Hindlimb muscle (tissue), 1 donor: ENCODE data around the gene PKDCC. TPM values are rescaled to one million over a fixed set of nuclear protein-coding genes. Genes with fewer than 3 reads are reported as not detected.
"Not testable (repeated sequence)": the region's sequence is repeated elsewhere in the genome, so short reads cannot be mapped to it uniquely, and the experiment has no call there.

ENCODE experiments used
- DNase-seq: peaks from one replicate; pipeline ENCODE4 v3.0.0-alpha.2; 2013
- polyA plus RNA-seq: library from polyadenylated mRNA; unstranded; fragments of 120-200 nt; gene quantifications from one replicate; pipeline ENCODE4 v1.2.1, GENCODE V29; 2013; ENCODE audit not compliant: insufficient read length

The PKDCC gene
- polyA plus RNA-seq, 1 donor: 116 TPM

DNA sequence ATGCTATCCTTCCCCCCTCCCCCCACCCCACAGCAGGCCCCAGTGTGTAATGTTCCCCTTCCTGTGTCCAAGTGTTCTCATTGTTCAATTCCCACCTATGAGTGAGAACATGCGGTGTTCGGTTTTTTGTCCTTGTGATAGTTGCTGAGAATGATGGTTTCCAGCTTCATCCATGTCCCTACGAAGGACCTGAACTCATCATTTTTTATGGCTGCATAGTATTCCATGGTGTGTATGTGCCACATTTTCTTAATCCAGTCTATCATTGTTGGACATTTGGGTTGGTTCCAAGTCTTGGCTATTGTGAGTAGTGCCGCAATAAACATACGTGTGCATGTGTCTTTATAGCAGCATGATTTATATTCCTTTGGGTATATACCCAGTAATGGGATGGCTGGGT, 17.9 kb downstream of the PKDCC start:
- not testable (repeated sequence) for DNase-seq

DNA sequence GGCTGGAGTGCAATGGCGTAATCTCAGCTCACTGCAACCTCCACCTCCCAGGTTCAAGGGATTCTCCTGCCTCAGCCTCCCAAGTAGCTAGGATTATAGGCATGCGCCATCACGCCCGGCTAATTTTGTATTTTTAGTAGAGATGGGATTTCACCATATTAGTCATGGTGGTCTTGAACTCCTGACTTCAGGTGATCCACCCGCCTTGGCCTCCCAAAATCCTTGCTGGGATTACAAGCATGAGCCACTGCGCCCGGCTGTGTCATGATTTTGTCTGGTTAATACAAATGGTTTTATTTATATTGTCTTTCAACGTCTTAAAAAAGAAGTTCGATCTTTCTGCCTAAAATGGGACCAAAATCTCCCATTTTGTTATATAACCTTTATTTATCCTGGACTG, 19.2 kb downstream of the PKDCC start:
- not testable (repeated sequence) for DNase-seq

DNA sequence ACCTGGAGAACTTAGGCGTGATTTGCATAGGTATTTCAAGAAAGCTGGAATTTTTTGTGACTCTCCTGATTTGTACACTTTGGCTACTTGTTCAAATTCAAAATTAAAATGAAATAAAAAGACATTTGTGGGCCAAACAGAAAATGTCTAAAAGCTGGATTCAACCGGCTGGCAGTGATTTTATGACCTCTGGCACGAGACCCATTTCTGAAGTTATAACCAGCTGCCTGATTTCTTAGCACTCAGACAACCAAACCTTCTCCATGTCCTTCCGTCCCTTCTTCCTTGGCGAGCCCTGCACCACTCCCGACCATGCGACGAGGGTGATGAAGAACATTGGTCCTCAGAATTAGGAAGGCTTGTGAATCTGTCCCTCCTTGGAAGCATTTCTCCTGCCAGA, 19.7 kb downstream of the PKDCC start:
- no peak for DNase-seq

DNA sequence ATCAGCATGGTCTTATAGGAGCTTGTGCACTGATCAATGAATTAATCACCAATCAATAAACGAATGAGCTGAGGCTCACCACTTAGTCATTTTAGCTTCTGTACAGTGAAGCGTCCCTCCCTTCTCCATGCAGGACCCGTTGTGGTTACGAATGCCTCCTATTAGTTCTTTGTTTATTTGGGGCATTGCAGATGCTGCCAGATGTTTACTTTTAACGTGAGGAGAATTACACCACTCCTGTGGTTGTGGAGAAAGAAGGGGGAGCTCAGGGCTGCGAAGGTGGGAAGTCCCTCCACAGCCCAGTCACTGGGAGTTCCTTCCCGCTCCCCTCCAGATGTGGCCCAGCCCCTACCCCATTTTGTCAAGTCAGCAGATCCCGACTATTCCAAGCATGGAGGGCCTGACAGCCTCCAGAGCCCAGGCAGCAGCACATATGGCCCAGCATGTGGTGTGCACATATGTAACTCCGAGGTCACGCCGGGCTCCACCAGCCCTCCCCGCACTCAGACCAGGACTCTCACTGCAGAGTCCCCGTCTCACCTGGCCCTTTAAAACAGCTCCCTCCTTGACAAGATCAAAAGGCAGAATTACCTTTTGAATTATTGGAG, 20.9 kb downstream of the PKDCC start:
- no peak for DNase-seq

DNA sequence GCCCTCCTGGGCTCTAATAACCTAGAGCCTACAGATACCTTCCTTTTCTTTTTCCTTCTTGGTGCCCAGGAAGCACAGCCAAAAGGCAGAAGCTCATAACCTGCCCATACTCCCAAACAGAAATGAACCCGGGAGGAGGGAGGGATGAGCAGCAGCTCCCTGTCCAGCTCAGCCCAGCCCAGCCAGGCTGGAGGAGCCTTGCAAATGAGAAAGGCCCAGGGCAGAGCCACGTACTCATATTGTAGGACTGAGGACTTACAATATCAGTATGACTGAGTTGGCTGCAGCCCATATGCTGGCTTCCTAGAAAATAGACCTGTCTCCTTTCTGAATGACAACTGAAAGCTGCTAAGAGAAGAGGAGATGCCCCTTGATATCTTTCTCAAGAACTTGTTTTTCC, 21.7 kb downstream of the PKDCC start:
- DNase-seq: no peak

DNA sequence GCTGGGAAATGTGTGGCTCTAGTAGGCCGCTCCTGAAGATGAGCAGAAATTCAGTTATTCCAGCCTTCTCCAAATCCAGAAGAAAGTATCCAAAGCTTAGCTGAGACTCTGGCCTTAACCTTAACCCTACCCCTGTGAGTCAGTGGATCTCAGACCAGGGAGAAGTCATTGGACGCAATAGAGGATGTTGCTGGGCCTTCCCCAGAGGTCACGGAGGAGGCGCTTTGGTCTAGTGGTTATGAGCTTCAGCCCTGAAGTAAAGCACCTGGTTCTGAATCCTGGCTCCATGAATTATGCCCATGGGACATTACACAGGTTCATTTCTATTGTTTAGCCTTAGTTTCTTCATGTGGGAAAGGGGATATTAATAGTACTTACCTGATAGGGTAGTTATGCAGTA, 24.0 kb downstream of the PKDCC start:
- no peak for DNase-seq

DNA sequence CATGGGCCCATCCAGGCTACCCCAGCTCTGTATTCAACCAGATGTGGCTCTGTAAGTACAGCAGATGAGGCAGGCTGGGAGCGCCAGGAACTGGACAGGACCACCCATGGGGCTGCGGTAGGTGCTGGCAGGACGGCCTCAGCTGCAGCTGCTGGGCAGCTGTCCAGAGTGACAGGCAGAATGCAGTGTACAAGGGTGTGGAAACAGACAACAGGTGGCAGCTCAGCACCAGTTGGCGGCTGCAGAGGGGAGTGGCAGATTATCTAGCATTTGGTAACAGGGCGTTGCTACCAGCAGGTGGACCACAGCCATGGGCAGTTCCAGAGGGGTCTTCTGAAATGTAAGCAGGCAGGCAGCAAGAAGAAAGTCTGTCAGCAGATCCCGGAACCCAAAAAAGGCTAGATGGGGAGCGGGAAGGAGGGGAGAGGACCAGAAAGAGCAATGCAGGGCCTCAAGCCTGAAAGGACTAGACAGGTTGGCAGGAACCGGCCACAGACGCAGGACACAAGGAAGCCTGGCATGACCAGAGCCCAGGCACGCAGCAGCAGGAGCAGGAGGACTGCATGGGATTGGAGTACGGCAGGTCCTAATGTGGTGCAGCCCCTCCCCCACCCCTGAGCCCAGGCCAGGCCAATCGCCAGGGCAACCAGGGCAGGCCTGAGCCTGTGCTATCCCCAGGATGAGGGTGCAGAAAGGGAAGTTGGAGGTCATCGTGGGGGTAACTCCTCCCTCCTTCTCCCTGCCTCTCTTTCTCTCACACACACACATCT, 24.7 kb downstream of the PKDCC start:
- no peak for DNase-seq

DNA sequence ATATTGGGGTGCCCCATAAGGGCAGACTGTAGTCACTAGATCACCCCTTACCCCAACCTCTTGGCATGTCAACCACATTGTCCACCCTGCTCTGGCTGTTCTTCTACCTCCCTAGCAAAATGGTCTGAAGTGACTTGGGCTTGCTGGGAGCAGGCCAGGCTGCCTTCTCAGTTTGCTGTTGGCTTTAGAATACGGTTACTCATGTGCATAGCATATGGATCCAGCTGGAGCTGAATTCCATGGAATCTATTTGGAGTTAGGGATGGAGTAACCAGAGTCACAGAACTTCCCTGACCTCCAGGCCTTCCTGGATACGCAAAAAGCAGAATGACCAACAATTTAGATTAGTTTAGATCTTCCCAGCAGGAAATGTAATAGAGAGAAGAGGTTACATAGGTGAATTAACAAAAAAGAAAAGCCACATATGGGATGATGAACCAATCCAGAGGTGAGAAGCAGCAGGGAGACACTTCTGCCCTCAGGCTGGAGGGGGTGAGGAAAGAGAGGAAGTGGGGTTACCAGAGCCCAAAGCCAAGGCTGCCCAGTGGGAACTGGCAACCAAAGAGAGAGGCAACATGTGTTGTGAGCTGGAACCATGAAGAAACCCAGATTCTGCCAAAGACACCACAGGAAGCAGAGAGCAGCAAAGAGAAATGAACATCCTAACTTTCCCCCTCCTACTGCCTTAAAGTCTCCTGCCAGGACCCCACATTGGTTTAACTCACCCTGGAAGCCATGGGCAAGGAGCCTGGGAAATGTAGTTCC, 26.1 kb downstream of the PKDCC start:
- no peak for DNase-seq

DNA sequence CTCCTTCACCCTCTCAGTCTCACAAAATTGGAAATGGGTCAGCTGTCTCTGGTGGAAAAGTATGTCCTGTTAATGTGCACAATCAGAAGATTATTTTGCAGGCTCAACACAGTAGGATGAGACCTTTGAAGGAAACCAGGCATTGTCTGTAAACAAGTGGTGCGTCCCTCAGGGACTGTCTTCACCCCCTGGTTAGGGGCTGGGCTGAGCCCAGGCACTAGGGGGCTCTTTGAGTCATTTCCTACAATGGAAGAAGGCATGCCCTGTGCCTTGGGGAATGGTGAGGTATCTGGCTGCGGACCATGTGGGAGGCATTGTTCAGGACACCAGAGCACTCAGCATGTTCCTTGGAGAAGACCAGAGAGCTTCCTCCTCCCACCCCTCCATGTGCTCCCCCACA, 26.8 kb downstream of the PKDCC start:
- no peak for DNase-seq

DNA sequence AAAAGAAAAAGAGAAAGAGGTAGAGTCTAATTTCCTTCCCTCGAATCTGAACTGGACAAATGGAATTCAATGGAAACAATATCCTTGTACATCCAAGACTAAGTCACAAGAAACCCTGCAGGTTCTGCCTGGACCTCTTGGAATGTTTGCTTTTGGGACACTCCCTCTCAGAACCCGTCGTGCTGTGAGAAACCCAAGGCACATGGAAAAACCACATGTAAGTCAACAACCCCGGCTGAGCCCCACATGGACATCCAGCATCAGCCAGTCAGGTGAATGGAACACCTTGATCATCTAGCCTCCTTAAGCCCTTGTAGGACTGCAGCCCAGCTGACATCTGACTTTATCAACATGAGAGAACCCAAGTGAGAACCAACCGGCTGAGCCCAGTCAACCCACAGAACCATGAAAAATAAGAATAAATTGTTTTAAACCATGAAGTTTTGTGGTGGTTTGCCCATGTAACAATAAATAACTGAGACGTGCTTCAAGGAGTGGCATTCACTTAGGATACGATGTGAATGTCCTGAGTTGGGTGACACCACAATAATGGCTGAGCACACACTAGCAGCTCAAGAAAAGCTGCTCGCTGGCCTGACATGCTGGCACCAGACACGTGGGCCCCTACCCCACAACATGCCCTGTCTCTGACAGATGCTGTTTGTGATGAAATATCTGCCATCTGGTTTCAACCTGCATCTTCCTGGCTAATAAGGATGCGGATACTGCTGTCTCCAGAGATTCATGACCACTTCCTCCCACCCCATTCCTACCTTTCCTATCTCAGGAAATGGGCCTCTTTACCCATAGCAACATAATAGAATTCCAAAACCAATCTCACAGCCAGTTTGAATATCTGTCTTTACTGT, 28.8 kb downstream of the PKDCC start:
- DNase-seq: no peak

DNA sequence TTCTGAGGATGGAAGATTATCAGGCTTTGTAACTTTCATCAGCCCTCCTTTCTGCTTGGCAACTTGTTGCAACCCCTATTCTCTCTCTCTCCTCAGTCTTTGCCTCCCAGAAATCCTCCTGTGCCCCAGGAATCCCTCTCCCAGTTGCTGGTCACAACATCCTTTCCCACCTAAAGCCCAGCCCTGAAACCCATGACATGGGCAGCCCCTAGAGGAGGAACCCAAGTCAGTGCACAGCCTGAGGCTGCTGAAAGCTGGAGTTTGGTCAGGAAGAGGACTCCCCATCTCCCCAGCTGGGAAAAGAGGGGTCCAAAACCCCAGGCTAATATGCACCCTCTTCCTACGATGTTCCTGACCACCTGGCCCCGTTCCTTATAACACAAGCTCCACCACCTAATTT, 29.5 kb downstream of the PKDCC start:
- DNase-seq: no peak

DNA sequence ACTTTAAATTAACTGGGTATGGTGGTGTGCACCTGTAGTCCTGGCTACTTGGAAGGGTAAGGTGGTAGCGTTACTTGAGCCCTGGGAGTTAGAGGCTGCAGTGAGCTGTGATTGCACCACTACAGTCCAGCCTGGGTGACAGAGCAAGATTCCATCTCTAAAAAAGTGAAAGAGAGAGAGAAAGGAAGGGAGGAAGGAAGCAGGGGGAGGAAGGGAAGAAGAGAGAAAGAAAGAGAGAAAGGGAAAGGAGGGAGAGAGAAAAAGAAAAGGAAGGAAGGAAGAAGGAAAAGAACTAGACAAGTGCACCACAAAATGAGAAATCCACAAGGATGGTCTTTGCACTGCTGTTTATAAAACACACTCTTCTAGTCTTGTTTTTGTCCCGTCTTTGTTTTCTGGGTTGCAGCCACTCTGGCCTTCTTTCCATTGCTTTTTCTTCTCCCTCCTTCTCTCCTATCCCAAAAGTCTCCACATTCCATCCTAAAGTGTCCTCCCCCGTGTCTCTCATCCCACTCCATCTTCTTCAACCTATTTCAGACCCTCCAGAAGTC, 32.0 kb downstream of the PKDCC start:
- DNase-seq: no peak

DNA sequence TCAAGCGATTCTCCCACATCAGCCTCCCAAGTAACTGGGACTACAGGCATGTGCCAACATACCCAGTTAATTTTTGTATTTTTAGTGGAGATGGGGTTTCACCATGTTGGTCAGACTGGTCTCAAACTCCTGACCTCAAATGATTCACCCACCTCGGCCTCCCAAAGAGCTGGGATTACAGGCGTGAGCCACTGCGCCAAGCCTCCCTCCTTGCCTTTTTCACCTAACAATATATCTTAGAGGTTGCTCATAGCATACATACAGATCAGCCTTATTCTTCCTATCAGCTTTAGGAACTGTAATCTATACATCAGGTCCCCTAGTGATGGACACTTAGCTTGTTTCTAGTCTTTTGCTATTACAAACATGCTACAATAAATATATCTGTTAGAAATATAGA, 33.3 kb downstream of the PKDCC start:
- not testable (repeated sequence) for DNase-seq

DNA sequence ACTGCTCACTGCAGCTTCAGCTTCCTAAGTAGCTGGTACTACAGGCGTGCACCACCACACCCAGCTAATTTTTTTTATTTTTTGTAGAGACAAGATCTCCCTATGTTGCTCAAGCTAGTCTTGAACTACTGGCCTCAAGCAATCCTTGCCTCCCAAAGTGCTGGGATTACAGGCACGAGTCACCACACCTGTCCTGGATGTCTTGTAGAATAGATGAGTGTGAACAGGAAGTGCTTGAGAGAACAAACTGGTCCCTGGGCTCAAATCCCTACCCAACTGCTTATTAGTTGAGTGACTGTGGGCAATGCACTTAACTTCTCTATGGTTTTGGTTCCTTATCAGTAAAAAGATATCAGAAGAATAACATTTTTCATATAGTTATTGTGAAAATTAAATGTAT, 34.2 kb downstream of the PKDCC start:
- no peak for DNase-seq

DNA sequence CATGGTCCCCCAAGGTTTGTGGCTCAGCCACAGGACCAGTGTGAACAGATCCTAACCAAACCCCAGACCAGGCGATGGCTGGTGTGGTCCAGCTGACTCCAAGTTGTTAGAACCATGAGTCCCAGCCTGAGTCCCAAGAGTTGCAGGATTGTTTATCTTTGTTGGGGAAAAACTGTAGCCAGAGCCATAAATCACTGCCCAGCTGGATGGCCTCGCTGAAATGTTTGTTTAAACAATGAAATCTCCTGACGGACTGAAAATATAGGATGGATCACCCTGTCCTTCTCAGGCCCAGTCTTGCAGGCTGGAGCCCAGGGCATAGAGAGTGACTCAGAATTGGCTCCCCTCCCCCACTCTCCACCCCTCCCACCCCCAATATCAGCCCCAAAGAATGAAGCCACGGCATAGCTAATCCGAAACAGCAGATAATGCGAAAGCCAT, 36.4 kb downstream of the PKDCC start:
- DNase-seq: no peak

DNA sequence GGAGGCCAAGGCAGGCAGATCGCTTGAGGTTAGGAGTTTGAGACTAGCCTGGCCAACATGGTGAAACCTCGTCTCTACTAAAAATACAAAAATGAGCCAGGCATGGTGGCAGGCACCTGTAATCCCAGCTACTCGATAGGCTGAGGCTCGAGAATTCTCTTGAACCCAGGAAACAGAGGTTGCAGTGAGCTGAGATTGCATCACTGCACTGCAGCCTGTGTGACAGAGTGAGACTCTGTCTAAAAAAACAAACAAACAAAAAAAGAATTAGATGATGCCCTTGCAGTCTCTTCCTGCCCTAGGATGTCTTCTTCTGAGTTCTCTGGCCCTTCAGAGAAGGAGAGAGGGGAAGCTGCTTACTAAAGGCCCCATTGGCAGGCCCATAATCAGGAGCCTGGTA, 37.2 kb downstream of the PKDCC start:
- not testable (repeated sequence) for DNase-seq

DNA sequence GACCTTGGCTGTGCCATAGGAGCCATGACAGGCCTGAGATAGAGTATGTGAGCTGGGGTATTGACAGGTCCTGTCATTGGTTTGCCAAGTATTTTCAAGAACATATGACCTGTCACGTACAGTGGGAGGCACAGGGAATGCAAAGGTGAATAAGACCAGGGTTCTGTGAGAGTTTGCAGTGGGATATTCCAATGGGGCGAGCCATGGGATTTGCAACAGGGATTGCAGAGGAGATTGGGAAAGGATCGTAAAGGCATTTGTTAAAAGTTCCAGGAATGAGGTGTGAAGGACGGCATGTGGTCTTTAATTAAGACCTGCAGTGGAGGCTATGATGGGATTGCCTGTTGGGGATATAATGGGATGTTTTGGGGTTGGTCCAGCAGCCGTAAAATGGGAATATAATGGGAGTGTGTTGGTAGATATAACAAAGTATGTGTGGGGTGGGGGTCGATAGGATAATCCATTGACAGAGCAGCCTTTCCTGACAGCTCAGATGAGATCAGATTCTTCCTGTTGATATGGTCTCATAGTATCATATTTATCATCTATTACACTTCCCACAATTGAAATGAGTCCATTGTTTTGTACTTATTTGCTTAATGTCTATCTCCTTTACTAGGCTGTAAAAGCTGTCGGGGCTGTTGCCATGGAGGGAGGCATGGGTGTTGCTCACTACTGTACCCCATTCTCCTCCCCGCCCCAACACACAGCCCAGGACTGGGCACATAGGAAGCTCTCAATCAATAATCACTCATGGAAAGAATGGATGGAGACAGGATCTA, 38.1 kb downstream of the PKDCC start:
- DNase-seq: no peak

DNA sequence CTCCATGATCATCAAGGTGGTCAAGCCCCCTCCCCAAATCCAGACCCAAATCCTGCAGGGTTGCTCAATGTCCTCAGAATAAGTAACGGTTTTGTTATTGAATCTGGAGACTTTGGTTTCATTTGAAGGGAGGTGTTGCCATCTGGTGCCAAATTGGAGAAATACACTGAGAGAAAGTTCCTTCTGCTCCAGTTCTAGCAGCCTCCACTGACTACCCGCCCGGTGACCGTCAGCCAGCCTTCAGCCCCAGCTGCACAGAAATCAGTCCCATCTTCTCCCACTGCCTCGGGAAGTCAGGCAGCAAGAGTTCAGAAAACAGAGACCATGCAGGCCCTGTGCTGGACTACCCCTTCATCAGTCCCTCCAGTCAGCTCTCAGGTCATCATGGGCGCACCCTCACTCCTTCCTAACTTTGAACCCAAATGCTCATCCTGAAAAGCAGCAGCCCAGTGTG, 38.7 kb downstream of the PKDCC start:
- peak; percentile 75 for DNase-seq

DNA sequence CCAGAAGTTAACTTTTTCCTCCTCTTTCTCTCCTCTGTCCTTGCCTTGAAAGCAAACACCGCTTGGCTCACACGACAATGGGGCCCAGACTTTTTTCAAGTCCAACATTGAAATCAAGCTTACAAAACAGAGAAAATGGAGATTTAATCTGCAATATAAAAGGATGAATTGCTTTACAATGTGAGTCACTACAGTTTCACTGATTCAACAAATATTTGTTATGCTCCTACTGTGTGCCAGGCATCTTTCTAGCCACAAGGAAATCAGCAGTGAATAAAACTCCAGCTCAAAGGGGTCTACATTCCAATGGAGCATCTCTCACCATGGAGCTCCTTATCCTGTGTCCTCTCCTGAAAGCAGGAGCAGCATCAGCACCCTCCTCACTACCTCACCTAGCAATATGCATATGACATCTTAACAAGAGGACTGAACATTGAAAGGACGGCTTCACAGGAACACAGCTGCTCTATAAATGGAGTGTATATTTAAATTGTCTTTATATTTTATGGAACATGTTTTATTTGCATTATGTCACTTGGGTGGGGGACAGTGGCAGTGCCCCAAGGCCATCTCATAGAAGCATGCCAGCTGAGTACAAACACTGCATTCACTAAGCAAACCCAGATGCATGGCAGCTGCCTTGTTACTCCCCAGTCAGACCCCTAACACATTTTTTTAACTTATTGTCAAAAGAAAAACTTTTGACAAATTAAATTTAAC, 39.5 kb downstream of the PKDCC start:
- no peak for DNase-seq

DNA sequence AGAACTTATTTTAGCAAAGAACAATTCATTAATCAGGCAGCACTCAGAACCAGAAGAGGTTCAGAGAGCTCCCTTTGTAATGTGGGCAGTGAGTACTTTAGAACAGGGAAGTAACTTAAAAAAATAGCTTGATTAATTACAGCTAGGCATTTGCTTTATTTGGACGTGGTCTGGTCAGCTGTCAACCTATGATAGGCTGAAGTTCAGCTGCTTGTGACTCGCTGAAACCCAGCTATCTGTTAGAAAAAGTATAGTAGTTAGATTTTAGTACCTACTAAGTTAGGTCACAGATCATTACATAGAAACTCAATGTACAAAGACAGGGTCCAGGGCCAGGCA, 40.0 kb downstream of the PKDCC start:
- no peak for DNase-seq
